Lower leg skin (tissue), 4 donors: ENCODE measurements around the gene DLGAP1. TPM values are rescaled to one million over a fixed set of nuclear protein-coding genes. Genes with fewer than 3 reads are reported as not detected.

Source experiments
- DNase-seq, 2 donors: peaks; one replicate each; pipeline ENCODE4 v3.0.0-alpha.2; 2019; ENCODE audit warnings: low spot score in 2 of 2
- H3K4me3 ChIP-seq: fragments of 200-600 bp; sonication (generic); 2 replicates; pipeline ENCODE4 v1.5.1; 2017; ENCODE audit warnings: mild to moderate bottlenecking, low read depth; ENCODE audit not compliant: poor library complexity, severe bottlenecking
- CTCF ChIP-seq, 3 donors: fragments of 450-650 bp; IDR thresholded peaks; one replicate each; pipeline ENCODE4 v1.5.1; 2016; ENCODE audit warnings: antibody characterized with exemption in 3 of 3, mild to moderate bottlenecking in 3 of 3, moderate library complexity in 2 of 3
- POLR2A ChIP-seq, 2 donors: fragments of 450-650 bp; IDR thresholded peaks; one replicate each; pipeline ENCODE4 v1.6.1; 2016 to 2017; ENCODE audit warnings: antibody characterized with exemption in 2 of 2, mild to moderate bottlenecking in 1 of 2, moderate library complexity in 1 of 2
- whole genome bisulfite sequencing, 2 donors: methylation state at CpG; one replicate each; pipeline ENCODE4 v1.1.5; 2018; 5-methylcytosine and 5-hydroxymethylcytosine counted together
- intact Hi-C: fragments of 100-400 bp; cut with DNase I; formaldehyde crosslinking; loops from one replicate; pipeline ENCODE4 v1.15.0; 2023; ENCODE audit warnings: low total_unique reads
- total RNA-seq, 4 donors: library from RNA; depleted of rRNA; stranded (reverse); fragments of >200 nt; gene quantifications; one replicate each; pipeline ENCODE4 v1.1.0, GENCODE V29; 2016

The DLGAP1 gene
- total RNA-seq, 4 donors from 2014 or later = 0.34 to 1.3 (median 0.82) TPM

GRCh38 chr18:3669376-3669775, 785.7 kb downstream of the DLGAP1 start:
- 95% methylated on average over 17 of the region's 17 CpGs for WGBS, 2 donors
- no peak for DNase-seq
- TF ChIP-seq CTCF (IDR thresholded peaks at IDR 0.05) = no peak
- no peak for TF ChIP-seq POLR2A (IDR thresholded peaks at IDR 0.05)
- no peak overlapping the region for H3K4me3 ChIP-seq
- intact Hi-C loops = loop anchor here (5.0 kb wide), 1 partner anchor 87 kb away; no protein-coding TSS in a partner anchor

- DNase-seq = no peak
- intact Hi-C loops = loop anchor here (2.0 to 5.0 kb wide), 2 partner anchors 85 to 389 kb away; no protein-coding TSS in a partner anchor
- H3K4me3 ChIP-seq = no peak overlapping the region
- WGBS, 2 donors = 64 to 74% methylated on average over 8 of the region's 8 CpGs
- TF ChIP-seq CTCF (IDR thresholded peaks at IDR 0.05) (no peak), POLR2A (IDR thresholded peaks at IDR 0.05) (no peak)
These were observed 787.6 kb downstream of the DLGAP1 start for GRCh38 chr18:3667255-3668137.

DNA sequence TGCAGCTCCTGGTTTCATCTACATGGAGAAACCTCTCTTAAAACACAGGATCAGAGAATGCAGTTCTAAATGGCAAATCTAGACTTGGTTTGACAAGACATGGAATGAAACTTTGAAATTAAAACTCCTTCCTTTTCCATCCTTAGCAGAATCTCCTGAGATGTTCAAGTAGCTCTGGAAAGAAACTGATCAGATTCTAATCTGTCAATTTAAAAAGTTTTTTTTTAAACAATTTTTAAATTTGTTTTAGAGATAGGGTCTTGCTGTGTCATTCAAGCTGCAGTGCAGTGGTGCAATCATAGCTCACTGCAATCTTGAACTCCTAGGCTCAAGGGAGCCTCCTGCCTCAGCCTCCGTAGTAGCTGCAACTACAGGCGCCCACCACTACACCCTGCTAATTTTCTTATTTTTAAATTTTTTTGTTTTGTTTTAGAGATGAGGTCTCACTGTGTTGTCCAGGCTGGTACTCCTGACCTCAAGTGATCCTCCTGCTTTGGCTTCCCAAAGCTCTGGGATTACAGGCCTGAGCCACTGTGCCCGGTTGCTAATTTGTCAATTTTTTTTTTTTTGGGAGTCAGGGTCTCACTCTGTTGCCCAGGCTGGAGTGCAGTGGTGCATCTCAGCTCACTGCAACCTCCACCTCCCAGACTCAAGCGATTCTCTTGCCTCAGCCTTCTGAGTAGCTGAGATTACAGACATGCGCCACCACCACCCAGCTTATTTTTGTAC, 788.4 kb downstream of the DLGAP1 start:
- 96 to 99% methylated on average over 5 of the region's 5 CpGs for WGBS, 2 donors
- H3K4me3 ChIP-seq = no peak overlapping the region
- intact Hi-C loops = loop anchor here (2.0 to 5.0 kb wide), 2 partner anchors 84 to 388 kb away; no protein-coding TSS in a partner anchor

GRCh38 chr18:3665780-3666525, 789.2 kb downstream of the DLGAP1 start:
- no peak overlapping the region for H3K4me3 ChIP-seq
- WGBS, 2 donors = 11 to 14% methylated on average over 20 of the region's 20 CpGs
- intact Hi-C loops = loop anchor here (2.0 to 5.0 kb wide), 2 partner anchors 84 to 387 kb away; no protein-coding TSS in a partner anchor
- TF ChIP-seq CTCF (IDR thresholded peaks at IDR 0.05) (peak in 1 of 3 donors; percentile 91), POLR2A (IDR thresholded peaks at IDR 0.05) (no peak)
- DNase-seq = peak; percentile 84 to 96

More for the DNA sequence above, 788.4 kb downstream of the DLGAP1 start:
- TF ChIP-seq CTCF (IDR thresholded peaks at IDR 0.05) (no peak), POLR2A (IDR thresholded peaks at IDR 0.05) (no peak)
- DNase-seq = no peak

- intact Hi-C loops = loop anchor here (5.0 kb wide), 1 partner anchor 83 kb away; no protein-coding TSS in a partner anchor
- no peak for DNase-seq
- 78 to 82% methylated on average over 3 of the region's 3 CpGs for WGBS, 2 donors
- TF ChIP-seq CTCF (IDR thresholded peaks at IDR 0.05) (no peak), POLR2A (IDR thresholded peaks at IDR 0.05) (no peak)
- no peak overlapping the region for H3K4me3 ChIP-seq
These were observed 789.9 kb downstream of the DLGAP1 start for GRCh38 chr18:3665204-3665603.
